Measurements from ENCODE around the gene PCBP3. TPM values are rescaled to one million over a fixed set of nuclear protein-coding genes. Genes with fewer than 3 reads are reported as not detected.
"Not testable (repeated sequence)": the region's sequence is repeated elsewhere in the genome, so short reads cannot be mapped to it uniquely, and the experiment has no call there.

PCBP3 gene
- total and polyA plus RNA-seq, 12 donors = 1.7 to 15.8 (median 4.7) TPM

DNA sequence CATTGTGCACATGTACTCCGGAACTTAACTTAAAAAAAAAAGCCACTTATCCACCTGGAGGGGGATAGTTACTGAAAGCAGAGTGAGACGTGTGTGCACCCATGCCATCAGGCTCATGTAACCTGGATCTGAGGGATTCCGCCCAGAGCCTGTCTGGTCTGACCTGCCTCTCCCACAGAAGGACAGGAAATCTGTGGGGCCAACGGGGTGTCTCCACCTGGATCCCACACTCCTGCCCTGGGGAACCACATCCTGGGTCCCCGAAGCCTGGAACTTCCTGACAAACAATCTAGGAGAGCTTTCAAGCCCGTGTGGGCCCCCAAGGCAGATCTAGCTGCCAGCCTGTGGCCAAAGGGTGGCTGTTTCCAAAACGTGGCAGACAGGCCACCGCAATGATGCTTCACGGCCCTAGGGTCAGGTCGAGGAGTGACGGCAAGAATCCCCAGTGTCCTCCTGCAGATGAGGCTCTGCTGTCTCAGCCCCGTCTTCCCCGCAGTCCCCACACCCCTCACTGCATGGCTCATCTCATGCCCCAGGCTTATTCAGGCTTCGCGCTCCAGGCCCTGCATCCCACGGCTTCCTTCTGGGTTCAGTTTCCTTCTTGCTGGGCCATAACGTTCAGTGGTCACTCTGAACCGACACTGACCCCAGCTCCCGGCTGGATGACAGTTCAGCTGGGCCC, 21.0 kb upstream of the PCBP3 start:
- intact Hi-C loops (cut with DNase I) = no loop called here
- Histone ChIP-seq H3K9me3 (replicated peaks in 1 of 3) (no peaks in the 10 kb centered on the region), H3K27me3 (peaks cover 6% of the 10 kb centered on the region), H3K4me1 (replicated peaks in 1 of 2) (peaks cover 0 to 7% of the 10 kb centered on the region in 2 donors), H3K4me3 (no peak overlapping the region), H3K27ac (no peak overlapping the region), H3K36me3 (replicated peaks in 1 of 2) (no peaks in the 10 kb centered on the region)
- peak in 1 of 7 donors; percentile 35 for DNase-seq
- WGBS, 4 donors = 68 to 75% (median 72%) methylated on average over 16 to 19 of the region's 19 CpGs
- no peak for TF ChIP-seq POLR2A (IDR thresholded peaks at IDR 0.05)
- TF ChIP-seq, protein P1, sequence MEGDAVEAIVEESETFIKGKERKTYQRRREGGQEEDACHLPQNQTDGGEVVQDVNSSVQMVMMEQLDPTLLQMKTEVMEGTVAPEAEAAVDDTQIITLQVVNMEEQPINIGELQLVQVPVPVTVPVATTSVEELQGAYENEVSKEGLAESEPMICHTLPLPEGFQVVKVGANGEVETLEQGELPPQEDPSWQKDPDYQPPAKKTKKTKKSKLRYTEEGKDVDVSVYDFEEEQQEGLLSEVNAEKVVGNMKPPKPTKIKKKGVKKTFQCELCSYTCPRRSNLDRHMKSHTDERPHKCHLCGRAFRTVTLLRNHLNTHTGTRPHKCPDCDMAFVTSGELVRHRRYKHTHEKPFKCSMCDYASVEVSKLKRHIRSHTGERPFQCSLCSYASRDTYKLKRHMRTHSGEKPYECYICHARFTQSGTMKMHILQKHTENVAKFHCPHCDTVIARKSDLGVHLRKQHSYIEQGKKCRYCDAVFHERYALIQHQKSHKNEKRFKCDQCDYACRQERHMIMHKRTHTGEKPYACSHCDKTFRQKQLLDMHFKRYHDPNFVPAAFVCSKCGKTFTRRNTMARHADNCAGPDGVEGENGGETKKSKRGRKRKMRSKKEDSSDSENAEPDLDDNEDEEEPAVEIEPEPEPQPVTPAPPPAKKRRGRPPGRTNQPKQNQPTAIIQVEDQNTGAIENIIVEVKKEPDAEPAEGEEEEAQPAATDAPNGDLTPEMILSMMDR (IDR thresholded peaks at IDR 0.05) = no peak

DNA sequence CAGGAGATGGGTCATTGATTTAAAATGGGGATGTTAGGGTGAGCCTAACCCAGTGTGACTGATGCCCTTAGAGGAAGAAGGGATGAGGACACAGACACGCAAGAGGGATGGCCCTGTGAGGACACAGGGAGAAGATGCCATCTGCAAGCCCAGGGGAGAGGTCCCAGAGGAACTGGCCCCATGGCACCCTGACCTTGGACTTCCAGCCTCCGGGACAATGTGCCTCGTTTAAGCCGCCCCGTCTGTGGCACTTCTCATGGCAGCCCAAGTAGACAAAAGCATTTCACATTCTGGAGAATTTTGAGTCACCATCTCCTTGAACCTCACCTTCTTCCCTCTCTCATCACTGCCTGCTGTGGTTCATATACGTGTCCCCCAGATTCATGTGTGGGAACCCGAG, 20.1 kb upstream of the PCBP3 start:
- no peak overlapping the region for H3K27ac ChIP-seq
- H3K9me3 ChIP-seq (replicated peaks in 1 of 3) = no peaks in the 10 kb centered on the region
- intact Hi-C loops (cut with DNase I) = no loop called here
- H3K36me3 ChIP-seq (replicated peaks in 1 of 2) = no peaks in the 10 kb centered on the region
- peaks cover 6% of the 10 kb centered on the region for H3K27me3 ChIP-seq
- 57 to 71% (median 69%) methylated on average over 7 of the region's 7 CpGs for WGBS, 4 donors
- no peak overlapping the region for H3K4me3 ChIP-seq
- no peak for TF ChIP-seq POLR2A (IDR thresholded peaks at IDR 0.05)
- TF ChIP-seq, protein P1 (IDR thresholded peaks at IDR 0.05) = no peak
- H3K4me1 ChIP-seq (replicated peaks in 1 of 2) = no peaks in the 10 kb centered on the region
- peak in 1 of 7 donors; percentile 9 for DNase-seq

DNA sequence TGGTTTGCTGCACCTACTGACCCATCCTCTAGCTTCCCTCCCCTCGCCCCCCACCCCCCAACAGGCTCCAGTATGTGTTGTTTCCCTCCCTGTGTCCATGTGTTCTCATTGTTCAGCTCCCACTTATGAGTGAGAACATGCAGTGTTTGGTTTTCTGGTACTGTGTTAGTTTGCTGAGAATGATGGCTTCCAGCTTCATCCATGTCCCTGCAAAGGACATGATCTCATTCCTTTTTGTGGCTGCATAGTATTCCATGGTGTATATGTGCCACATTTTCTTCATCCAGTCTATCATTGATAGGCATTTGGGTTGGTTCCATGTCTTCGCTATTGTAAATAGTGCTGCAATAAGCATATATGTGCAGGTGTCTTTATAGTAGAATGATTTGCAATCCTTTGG, 17.4 kb upstream of the PCBP3 start:
- H3K9me3 ChIP-seq (replicated peaks in 1 of 3); DNase-seq; H3K4me1 ChIP-seq (replicated peaks in 1 of 2); H3K27me3 ChIP-seq; intact Hi-C loops (cut with DNase I); H3K27ac ChIP-seq; H3K36me3 ChIP-seq (replicated peaks in 1 of 2); H3K4me3 ChIP-seq: not testable (repeated sequence)
- WGBS, 4 donors = 63 to 97% (median 72%) methylated on average over 2 of the region's 2 CpGs

DNA sequence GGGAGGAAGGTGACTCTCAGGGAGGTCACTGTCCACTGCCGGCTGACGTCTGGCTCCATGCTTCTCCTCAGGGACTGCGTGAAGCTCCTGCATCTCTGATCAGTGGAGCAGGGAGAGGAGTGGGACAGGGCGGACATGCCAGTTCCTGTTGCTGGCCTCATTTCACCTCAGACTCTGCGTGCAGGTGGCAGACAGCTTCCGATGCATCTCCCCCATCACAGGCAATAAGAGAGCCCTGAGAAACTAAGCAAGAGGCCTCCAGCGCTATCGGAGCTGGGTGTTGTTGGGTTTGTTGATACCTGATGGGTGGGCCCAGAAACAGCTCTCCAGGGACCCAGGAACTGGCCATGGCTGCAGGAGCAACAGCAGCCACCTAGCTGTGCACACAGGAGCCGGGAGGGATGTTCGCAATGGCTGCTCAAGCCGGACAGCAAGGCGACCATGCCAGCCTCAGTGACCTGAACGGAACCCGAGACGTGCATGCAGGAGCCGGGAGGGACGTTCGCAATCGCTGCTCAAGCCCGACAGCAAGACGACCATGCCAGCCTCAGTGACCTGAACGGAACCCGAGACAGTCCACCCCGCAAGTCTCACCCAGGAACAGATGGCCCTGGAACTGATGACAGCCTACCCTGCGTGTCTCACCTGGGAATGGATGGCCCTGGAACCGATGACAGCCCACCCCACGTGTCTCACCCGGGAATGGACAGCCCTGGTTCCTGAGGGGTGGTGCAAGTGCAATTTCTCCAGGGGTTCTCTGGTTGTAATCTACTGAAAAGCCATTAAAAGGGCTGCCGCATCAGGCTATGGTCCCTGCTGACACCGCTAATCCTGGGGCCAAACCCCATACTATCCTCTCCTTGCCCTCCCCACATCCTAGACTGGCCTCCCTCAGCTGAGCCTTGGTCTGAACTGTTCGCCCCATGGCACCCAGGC, 14.2 kb upstream of the PCBP3 start:
- DNase-seq = peak in 2 of 7 donors; percentile 11 to 30
- H3K27ac ChIP-seq = no peak overlapping the region
- H3K4me3 ChIP-seq = no peak overlapping the region

More for the DNA sequence above, 14.2 kb upstream of the PCBP3 start:
- 79 to 89% (median 84%) methylated on average over 23 to 31 of the region's 31 CpGs for WGBS, 4 donors
- Histone ChIP-seq H3K4me1 (replicated peaks in 1 of 2) (no peaks in the 10 kb centered on the region), H3K27me3 (no peaks in the 10 kb centered on the region), H3K36me3 (replicated peaks in 1 of 2) (no peaks in the 10 kb centered on the region), H3K9me3 (replicated peaks in 1 of 3) (no peaks in the 10 kb centered on the region)
- intact Hi-C loops (cut with DNase I) = no loop called here
- no peak for TF ChIP-seq POLR2A (IDR thresholded peaks at IDR 0.05)
- TF ChIP-seq, protein P1 (IDR thresholded peaks at IDR 0.05) = no peak
